Thyroid gland (tissue), 4 donors: ENCODE data around the gene CARF.

Experiments used
- CTCF ChIP-seq, 6 experiments: fragments of 200-600 bp in 3 of 6; fragments of 450-650 bp in 3 of 6; sonication (generic) in 3 of 6; IDR thresholded peaks; one replicate each; pipeline ENCODE4 v1.5.1; 2016 to 2019; ENCODE audit warnings: antibody characterized with exemption in 6 of 6, mild to moderate bottlenecking in 2 of 6, inconsistent platforms in 1 of 6, moderate library complexity in 1 of 6
- POLR2A ChIP-seq, 2 donors: fragments of 450-650 bp; IDR thresholded peaks; one replicate each; pipeline ENCODE4 v1.6.1; 2017; ENCODE audit warnings: antibody characterized with exemption in 2 of 2, mild to moderate bottlenecking in 2 of 2, moderate library complexity in 1 of 2

- TF ChIP-seq POLR2A (IDR thresholded peaks at IDR 0.05) (no peak), CTCF (IDR thresholded peaks at IDR 0.05) (no peak)
These were observed 33.4 kb downstream of the CARF start for GRCh38 chr2:202945497-202945896.
